Measurements from ENCODE around the gene DNAJC7. TPM values are rescaled to one million over a fixed set of nuclear protein-coding genes. Genes with fewer than 3 reads are reported as not detected.
"Not testable (repeated sequence)": the region's sequence is repeated elsewhere in the genome, so short reads cannot be mapped to it uniquely, and the experiment has no call there.

The DNAJC7 gene
- polyA plus RNA-seq, 1 of the 3 experiments (the other 2 are of a cell fraction): 38.8 TPM

DNA sequence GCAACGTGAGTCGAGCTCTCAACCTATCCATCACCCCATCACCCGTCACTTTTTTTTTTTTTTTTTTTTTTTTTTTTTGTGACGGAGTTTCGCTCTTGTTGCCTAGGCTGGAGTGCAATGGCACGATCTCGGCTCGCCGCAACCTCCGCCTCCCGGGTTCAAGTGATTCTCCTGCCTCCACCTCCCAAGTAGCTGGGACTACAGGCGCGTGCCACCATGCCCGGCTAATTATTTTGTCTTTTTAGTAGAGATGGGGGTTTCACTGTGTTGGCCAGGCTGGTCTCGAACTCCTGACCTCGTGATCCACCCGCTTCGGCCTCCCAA, 86.4 kb downstream of the DNAJC7 start:
- peak overlapping the region; percentile 78 for H3K4me2 ChIP-seq
- H3K79me2 ChIP-seq (ENCODE audit: insufficient read depth); H3K27me3 ChIP-seq (ENCODE audit: insufficient read depth); H3F3A ChIP-seq (replicated peaks; ENCODE audit: insufficient read depth); H3K36me3 ChIP-seq (replicated peaks in 1 of 2; ENCODE audit: control insufficient read depth in 1 of 2, insufficient read depth in 2 of 2, low read length in 1 of 2); H3K9me3 ChIP-seq; H4K20me1 ChIP-seq (ENCODE audit: insufficient read depth); DNase-seq; H3K9me2 ChIP-seq: not testable (repeated sequence)
- POLR2A ChIA-PET: interaction anchor here (0.6 to 1.7 kb wide), 8 partner anchors 8 to 241 kb away, joined by 3 to 21 read pairs (median 4); partner anchors contain the start of genes ACLY, DNAJC7 and KLHL11
- H3K27ac ChIP-seq (ENCODE audit: low read depth in 2 of 2, low read length in 1 of 2): peak overlapping the region; percentile 70 to 81
- 0 out of 2 replicates have a peak, but pooled peaks have one; percentile 2 for TF ChIP-seq PBX3 (IDR thresholded peaks at IDR 0.05)
- H3K9ac ChIP-seq: peak overlapping the region; percentile 66
- CTCF ChIA-PET: interaction anchor here (0.7 to 1.6 kb wide), 6 partner anchors 14 to 193 kb away, joined by 3 to 4 read pairs (median 4); no protein-coding TSS in a partner anchor
- H2AFZ ChIP-seq (ENCODE audit: low read depth): peak overlapping the region; percentile 95
- peaks cover 0 to 10% of the 10 kb centered on the region in 2 experiments; a peak in 3 of 4 replicates for H3K4me1 ChIP-seq (ENCODE audit: control insufficient read depth in 1 of 2, insufficient read depth in 2 of 2, low read depth in 1 of 2, low read length in 1 of 2)
- WGBS (ENCODE audit: low lambda C conversion rate): 16% methylated on average over 18 of the region's 18 CpGs
- H3K4me3 ChIP-seq (ENCODE audit: low read depth in 2 of 2, low read length in 1 of 2): peak overlapping the region; percentile 61 to 70

GRCh38 chr17:41930009-41930832, 87.0 kb downstream of the DNAJC7 start, which contains the start of gene ODAD4:
TSS of gene ODAD4 (plus strand) at chr17:41930617. CDS start at chr17:41930724, 107 bp downstream.
- H2AFZ ChIP-seq (ENCODE audit: low read depth): peak within 1 kb of the TSS; percentile 95
- ChIA-PET CTCF (interaction anchor here (0.7 to 1.6 kb wide), 7 partner anchors 9 to 193 kb away, joined by 3 to 4 read pairs (median 3); no protein-coding TSS in a partner anchor), POLR2A (interaction anchor here (0.6 to 1.7 kb wide), 10 partner anchors 9 to 241 kb away, joined by 3 to 21 read pairs (median 5); partner anchors contain the start of genes ACLY, DNAJC7 and KLHL11)
- peaks cover 0 to 10% of the 10 kb centered on the region in 2 experiments; a peak in 3 of 4 replicates for H3K4me1 ChIP-seq (ENCODE audit: control insufficient read depth in 1 of 2, insufficient read depth in 2 of 2, low read depth in 1 of 2, low read length in 1 of 2)
- 2% methylated on average over 31 of the region's 43 CpGs for WGBS (ENCODE audit: low lambda C conversion rate)
- H3K9me2 ChIP-seq: no peaks in the 10 kb centered on the region
- H3K4me3 ChIP-seq (ENCODE audit: low read depth in 2 of 2, low read length in 1 of 2): peak within 1 kb of the TSS; percentile 61 to 70
- peak within 1 kb of the TSS; percentile 81 to 83 for H3K27ac ChIP-seq (ENCODE audit: low read depth in 2 of 2, low read length in 1 of 2)
- peaks cover 4% of the 10 kb centered on the region for H3K79me2 ChIP-seq (ENCODE audit: insufficient read depth)
- DNase-seq: peak; percentile 95
- H3K9ac ChIP-seq: peak within 1 kb of the TSS; percentile 66
- peaks cover 6% of the 10 kb centered on the region for H3F3A ChIP-seq (replicated peaks; ENCODE audit: insufficient read depth)
- no peaks in the 10 kb centered on the region for H4K20me1 ChIP-seq (ENCODE audit: insufficient read depth)
- peak within 1 kb of the TSS; percentile 78 for H3K4me2 ChIP-seq
- no peaks in the 10 kb centered on the region for H3K9me3 ChIP-seq
- no peaks in the 10 kb centered on the region for H3K27me3 ChIP-seq (ENCODE audit: insufficient read depth)
- H3K36me3 ChIP-seq (replicated peaks in 1 of 2; ENCODE audit: control insufficient read depth in 1 of 2, insufficient read depth in 2 of 2, low read length in 1 of 2): peaks cover 0 to under 1% of the 10 kb centered on the region in 2 experiments
- TF ChIP-seq FOSL2 (IDR thresholded peaks at IDR 0.05; ENCODE audit: borderline replicate concordance, low read depth): no peak
- no peak for TF ChIP-seq MEF2A (IDR thresholded peaks at IDR 0.05; ENCODE audit: borderline replicate concordance, low read depth)
- no peak for TF ChIP-seq RXRA (IDR thresholded peaks at IDR 0.05; ENCODE audit: borderline replicate concordance, low read depth)
- TF ChIP-seq YY1 (IDR thresholded peaks at IDR 0.05; ENCODE audit: low read depth): peak; percentile 79
- no peak for TF ChIP-seq FOXJ3 (CRISPR knock-in tag; IDR thresholded peaks at IDR 0.05)
- TF ChIP-seq GATA2 (CRISPR knock-in tag; IDR thresholded peaks at IDR 0.05): no peak
- TF ChIP-seq RFX5 (IDR thresholded peaks at IDR 0.05; ENCODE audit: low read length): 0 out of 2 replicates have a peak, but pooled peaks have one; percentile 9
- TF ChIP-seq CHD2 (IDR thresholded peaks at IDR 0.05; ENCODE audit: low read length, partially characterized antibody): no peak
- TF ChIP-seq TCF12 (IDR thresholded peaks at IDR 0.05): peak; percentile 33; the same call in 1 of the 2 replicates
- TF ChIP-seq, protein P1, sequence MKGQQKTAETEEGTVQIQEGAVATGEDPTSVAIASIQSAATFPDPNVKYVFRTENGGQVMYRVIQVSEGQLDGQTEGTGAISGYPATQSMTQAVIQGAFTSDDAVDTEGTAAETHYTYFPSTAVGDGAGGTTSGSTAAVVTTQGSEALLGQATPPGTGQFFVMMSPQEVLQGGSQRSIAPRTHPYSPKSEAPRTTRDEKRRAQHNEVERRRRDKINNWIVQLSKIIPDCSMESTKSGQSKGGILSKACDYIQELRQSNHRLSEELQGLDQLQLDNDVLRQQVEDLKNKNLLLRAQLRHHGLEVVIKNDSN (IDR thresholded peaks at IDR 0.05; ENCODE audit: borderline replicate concordance, low read depth): no peak
- TF ChIP-seq GABPA (IDR thresholded peaks at IDR 0.05; ENCODE audit: low read depth): peak; percentile 74
- no peak for TF ChIP-seq EZH2phosphoT487 (IDR thresholded peaks at IDR 0.05; ENCODE audit: borderline replicate concordance, low read depth)
- TF ChIP-seq FOXM1 (IDR thresholded peaks at IDR 0.05; ENCODE audit: low read depth): no peak
- TF ChIP-seq ELF1 (IDR thresholded peaks at IDR 0.05): peak; percentile 76; the same call in 1 of the 2 replicates
- TF ChIP-seq PBX3 (IDR thresholded peaks at IDR 0.05): peak; percentile 32
- TF ChIP-seq POLR2AphosphoS5 (IDR thresholded peaks at IDR 0.05; ENCODE audit: low read depth, low read length): peak; percentile 92
- peak; percentile 59; the same call in 1 of the 2 replicates for TF ChIP-seq TAF1 (IDR thresholded peaks at IDR 0.05; ENCODE audit: borderline replicate concordance, low read depth, low read length)
- TF ChIP-seq SMC3 (IDR thresholded peaks at IDR 0.05; ENCODE audit: low read depth, low read length): peak; percentile 37; the same call in 1 of the 2 replicates
- TF ChIP-seq, protein P2, sequence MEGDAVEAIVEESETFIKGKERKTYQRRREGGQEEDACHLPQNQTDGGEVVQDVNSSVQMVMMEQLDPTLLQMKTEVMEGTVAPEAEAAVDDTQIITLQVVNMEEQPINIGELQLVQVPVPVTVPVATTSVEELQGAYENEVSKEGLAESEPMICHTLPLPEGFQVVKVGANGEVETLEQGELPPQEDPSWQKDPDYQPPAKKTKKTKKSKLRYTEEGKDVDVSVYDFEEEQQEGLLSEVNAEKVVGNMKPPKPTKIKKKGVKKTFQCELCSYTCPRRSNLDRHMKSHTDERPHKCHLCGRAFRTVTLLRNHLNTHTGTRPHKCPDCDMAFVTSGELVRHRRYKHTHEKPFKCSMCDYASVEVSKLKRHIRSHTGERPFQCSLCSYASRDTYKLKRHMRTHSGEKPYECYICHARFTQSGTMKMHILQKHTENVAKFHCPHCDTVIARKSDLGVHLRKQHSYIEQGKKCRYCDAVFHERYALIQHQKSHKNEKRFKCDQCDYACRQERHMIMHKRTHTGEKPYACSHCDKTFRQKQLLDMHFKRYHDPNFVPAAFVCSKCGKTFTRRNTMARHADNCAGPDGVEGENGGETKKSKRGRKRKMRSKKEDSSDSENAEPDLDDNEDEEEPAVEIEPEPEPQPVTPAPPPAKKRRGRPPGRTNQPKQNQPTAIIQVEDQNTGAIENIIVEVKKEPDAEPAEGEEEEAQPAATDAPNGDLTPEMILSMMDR (IDR thresholded peaks at IDR 0.05): peak; percentile 53
- TF ChIP-seq, protein P3, sequence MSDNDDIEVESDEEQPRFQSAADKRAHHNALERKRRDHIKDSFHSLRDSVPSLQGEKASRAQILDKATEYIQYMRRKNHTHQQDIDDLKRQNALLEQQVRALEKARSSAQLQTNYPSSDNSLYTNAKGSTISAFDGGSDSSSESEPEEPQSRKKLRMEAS (IDR thresholded peaks at IDR 0.05; ENCODE audit: low read depth): peak; percentile 91
- TF ChIP-seq MXI1 (IDR thresholded peaks at IDR 0.05; ENCODE audit: low read depth, low read length): peak; percentile 85
